ENCODE data around the gene CDH4. TPM values are rescaled to one million over a fixed set of nuclear protein-coding genes. Genes with fewer than 3 reads are reported as not detected.

The CDH4 gene
- total and polyA plus RNA-seq, 4 donors = 5.8 to 24.1 (median 17.1) TPM

DNA sequence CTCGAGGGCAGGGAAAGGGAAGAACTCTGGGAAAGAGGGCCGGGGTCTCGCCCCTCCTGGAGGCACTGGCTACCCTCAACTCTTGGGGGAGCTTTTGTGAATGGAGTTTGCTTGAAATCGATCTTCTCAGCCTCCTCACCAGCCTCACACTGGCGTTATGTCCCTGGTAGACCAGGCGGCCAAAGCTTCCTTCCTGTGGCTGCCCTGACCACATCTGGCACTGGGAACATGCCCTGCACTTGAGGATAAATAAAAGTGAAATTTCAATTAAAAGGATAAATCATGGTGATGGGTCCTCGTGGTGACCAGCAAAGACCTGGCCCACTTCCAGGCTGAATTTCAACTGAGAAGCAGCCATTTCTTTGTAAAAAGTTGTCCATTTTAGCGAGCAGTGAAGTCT is 578.9 kb downstream of the CDH4 start:
- Histone ChIP-seq H3K4me1 (ENCODE audit: control insufficient read depth, insufficient read depth, low read length) (peaks cover 9% of the 10 kb centered on the region), H3K9me3 (ENCODE audit: control insufficient read depth, insufficient read depth, low read length) (no peaks in the 10 kb centered on the region), H3K27ac (ENCODE audit: low read depth, low read length) (no peak overlapping the region), H3K27me3 (ENCODE audit: control insufficient read depth, insufficient read depth, low read length) (no peaks in the 10 kb centered on the region), H3K36me3 (ENCODE audit: control insufficient read depth, insufficient read depth, low read length) (peaks cover 5% of the 10 kb centered on the region), H3K4me3 (ENCODE audit: low read depth, low read length) (no peak overlapping the region)
- no peak for DNase-seq (ENCODE audit: low read depth in 4 of 6, low spot score in 6 of 6)
- 67% methylated on average over 3 of the region's 8 CpGs for WGBS (ENCODE audit: insufficient coverage)

GRCh38 chr20:61832181-61832580 is 580.1 kb downstream of the CDH4 start:
- Histone ChIP-seq H3K4me3 (ENCODE audit: low read depth, low read length) (no peak overlapping the region), H3K27me3 (ENCODE audit: control insufficient read depth, insufficient read depth, low read length) (no peaks in the 10 kb centered on the region), H3K4me1 (ENCODE audit: control insufficient read depth, insufficient read depth, low read length) (peaks cover 10% of the 10 kb centered on the region), H3K36me3 (ENCODE audit: control insufficient read depth, insufficient read depth, low read length) (peaks cover 5% of the 10 kb centered on the region), H3K9me3 (ENCODE audit: control insufficient read depth, insufficient read depth, low read length) (no peaks in the 10 kb centered on the region), H3K27ac (ENCODE audit: low read depth, low read length) (no peak overlapping the region)
- WGBS (ENCODE audit: insufficient coverage) = 100% methylated on average over 1 of the region's 2 CpGs
- no peak for DNase-seq (ENCODE audit: low read depth in 4 of 6, low spot score in 6 of 6)

DNA sequence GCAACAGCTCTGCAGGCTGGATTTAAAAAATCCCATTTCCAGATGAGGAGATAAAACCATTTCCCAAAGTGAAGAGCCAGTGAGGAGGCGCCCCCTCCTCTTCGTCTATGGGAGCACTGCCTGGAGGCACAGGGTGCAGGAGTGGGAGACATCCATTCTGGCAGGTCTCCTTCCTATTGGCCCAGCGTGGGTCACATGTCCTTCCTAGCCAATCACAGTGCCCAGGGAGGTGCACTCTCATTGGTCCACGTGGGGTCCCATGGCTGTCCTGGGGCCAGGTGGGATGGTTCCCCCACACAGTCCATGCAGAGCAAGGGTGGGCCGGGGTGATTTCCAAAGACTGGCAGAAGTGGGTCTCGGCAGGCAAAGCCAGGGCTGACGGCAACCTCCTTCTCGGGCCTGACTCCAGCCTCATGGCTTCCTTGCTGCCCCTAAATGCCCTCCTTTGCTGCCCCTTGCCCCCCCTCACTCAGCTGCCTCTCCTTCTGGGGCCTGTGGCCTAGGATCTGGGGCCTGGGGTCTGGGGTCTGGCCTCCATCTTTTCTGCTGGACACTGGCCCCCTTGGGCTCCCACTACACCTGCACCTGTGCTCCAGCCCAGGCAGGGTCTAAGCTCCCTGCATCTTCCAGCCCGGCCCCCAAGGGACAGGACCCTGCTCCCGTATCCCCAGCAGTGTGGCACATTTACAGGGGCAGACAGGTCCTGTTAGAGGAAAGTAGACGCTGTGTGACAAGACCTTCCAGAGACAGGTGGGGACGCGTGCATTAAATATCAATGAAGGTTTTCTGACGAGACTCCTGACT is 581.9 kb downstream of the CDH4 start:
- WGBS (ENCODE audit: insufficient coverage) = 94% methylated on average over 14 of the region's 14 CpGs
- Histone ChIP-seq H3K27me3 (ENCODE audit: control insufficient read depth, insufficient read depth, low read length) (no peaks in the 10 kb centered on the region), H3K4me1 (ENCODE audit: control insufficient read depth, insufficient read depth, low read length) (peaks cover 10% of the 10 kb centered on the region), H3K9me3 (ENCODE audit: control insufficient read depth, insufficient read depth, low read length) (no peaks in the 10 kb centered on the region), H3K36me3 (ENCODE audit: control insufficient read depth, insufficient read depth, low read length) (peaks cover 5% of the 10 kb centered on the region), H3K4me3 (ENCODE audit: low read depth, low read length) (no peak overlapping the region), H3K27ac (ENCODE audit: low read depth, low read length) (no peak overlapping the region)
- DNase-seq (ENCODE audit: low read depth in 4 of 6, low spot score in 6 of 6) = no peak

DNA sequence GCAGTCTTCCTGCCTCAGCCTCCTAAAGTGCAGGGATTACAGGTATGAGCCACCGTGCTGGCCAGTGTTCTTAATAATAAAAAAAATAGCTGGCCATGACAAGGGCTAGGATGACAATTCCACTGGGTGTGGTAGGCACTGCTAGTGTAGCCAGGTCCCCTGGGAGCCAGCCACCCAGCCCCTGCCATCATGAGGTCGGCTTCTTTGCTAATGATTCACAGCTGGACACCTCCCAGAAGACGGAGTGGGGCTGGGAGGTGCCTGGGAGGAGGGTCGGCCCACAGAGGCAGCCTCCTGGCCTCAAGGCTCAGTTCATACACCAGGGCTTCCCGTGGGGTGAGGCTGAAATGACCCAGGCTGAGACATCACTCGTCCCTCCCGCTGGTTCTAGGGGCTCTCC is 583.2 kb downstream of the CDH4 start:
- peaks cover 11% of the 10 kb centered on the region for H3K4me1 ChIP-seq (ENCODE audit: control insufficient read depth, insufficient read depth, low read length)
- H3K4me3 ChIP-seq (ENCODE audit: low read depth, low read length) = no peak overlapping the region
- DNase-seq (ENCODE audit: low read depth in 4 of 6, low spot score in 6 of 6) = no peak
- WGBS (ENCODE audit: insufficient coverage) = 74% methylated on average over 7 of the region's 7 CpGs
- no peaks in the 10 kb centered on the region for H3K9me3 ChIP-seq (ENCODE audit: control insufficient read depth, insufficient read depth, low read length)
- H3K27me3 ChIP-seq (ENCODE audit: control insufficient read depth, insufficient read depth, low read length) = no peaks in the 10 kb centered on the region
- no peak overlapping the region for H3K27ac ChIP-seq (ENCODE audit: low read depth, low read length)
- peaks cover 5% of the 10 kb centered on the region for H3K36me3 ChIP-seq (ENCODE audit: control insufficient read depth, insufficient read depth, low read length)

DNA sequence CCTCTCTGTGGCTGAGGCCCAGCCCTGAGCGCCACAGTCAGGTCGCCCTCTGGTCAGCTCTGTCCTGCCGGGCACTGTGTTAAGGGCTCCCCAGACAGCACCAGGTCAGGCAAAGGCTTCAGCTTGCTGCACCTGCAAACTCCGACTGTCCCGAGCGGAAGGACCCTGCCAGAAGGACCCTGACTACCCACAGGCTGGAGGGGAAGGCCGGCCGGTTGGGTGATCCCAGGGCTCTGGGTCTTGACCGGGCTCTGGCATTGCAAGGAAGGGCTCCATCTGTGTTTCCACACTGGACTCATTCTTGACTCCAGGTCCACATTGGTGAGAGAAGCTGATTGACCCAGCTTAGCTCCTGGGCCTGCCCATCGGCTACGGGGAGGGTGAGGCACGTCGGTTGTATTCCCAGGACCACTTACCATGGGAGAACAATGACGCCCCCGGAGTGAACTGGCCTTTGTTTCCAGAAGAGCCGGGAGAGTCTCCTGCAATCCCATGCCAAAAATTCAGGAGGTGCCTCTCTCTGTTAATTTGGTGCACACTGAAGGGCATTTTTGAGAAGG is 583.8 kb downstream of the CDH4 start:
- Histone ChIP-seq H3K27me3 (ENCODE audit: control insufficient read depth, insufficient read depth, low read length) (no peaks in the 10 kb centered on the region), H3K4me3 (ENCODE audit: low read depth, low read length) (no peak overlapping the region), H3K36me3 (ENCODE audit: control insufficient read depth, insufficient read depth, low read length) (peaks cover 5% of the 10 kb centered on the region), H3K27ac (ENCODE audit: low read depth, low read length) (no peak overlapping the region), H3K9me3 (ENCODE audit: control insufficient read depth, insufficient read depth, low read length) (no peaks in the 10 kb centered on the region), H3K4me1 (ENCODE audit: control insufficient read depth, insufficient read depth, low read length) (peaks cover 15% of the 10 kb centered on the region)
- no peak for DNase-seq (ENCODE audit: low read depth in 4 of 6, low spot score in 6 of 6)
- WGBS (ENCODE audit: insufficient coverage) = 77% methylated on average over 15 of the region's 16 CpGs

GRCh38 chr20:61837200-61837599 is 585.1 kb downstream of the CDH4 start:
- 100% methylated on average over 5 of the region's 9 CpGs for WGBS (ENCODE audit: insufficient coverage)
- Histone ChIP-seq H3K27me3 (ENCODE audit: control insufficient read depth, insufficient read depth, low read length) (no peaks in the 10 kb centered on the region), H3K4me1 (ENCODE audit: control insufficient read depth, insufficient read depth, low read length) (peaks cover 19% of the 10 kb centered on the region), H3K27ac (ENCODE audit: low read depth, low read length) (no peak overlapping the region), H3K4me3 (ENCODE audit: low read depth, low read length) (no peak overlapping the region), H3K36me3 (ENCODE audit: control insufficient read depth, insufficient read depth, low read length) (peaks cover 5% of the 10 kb centered on the region), H3K9me3 (ENCODE audit: control insufficient read depth, insufficient read depth, low read length) (no peaks in the 10 kb centered on the region)
- DNase-seq (ENCODE audit: low read depth in 4 of 6, low spot score in 6 of 6) = no peak

DNA sequence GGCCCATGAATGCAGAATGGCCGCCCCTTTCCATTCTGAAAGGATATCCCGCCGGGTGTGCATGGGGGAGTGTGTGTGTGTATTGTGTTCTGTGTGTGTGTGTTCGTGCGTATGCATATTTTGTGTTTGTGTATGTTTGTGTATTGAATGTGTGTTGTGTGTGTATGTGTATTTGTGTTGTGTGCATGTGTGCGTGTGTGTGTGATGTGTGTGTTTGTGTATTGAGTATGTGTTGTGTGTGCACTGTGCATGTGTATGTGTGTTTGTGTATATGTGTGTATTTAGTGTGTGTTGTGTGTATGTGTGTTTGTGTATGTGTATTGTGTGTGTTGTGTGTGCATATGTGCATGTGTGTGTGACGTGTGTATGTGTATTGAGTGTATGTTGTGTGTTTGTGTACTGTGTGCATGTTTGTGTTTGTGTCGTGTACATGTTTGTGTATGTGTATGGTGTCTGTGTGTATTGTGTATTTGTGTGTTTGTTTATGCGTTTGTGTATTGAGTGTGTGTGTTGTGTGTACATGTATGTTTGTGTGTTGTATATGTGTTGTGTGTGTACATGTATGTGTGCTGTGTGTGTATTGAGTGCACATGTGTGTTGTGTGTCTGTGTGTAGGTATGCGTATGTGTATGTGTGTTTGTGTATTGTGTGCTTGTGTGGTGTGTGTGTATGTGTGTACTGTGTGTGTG is 587.3 kb downstream of the CDH4 start:
- H3K27ac ChIP-seq (ENCODE audit: low read depth, low read length) = no peak overlapping the region
- 84% methylated on average over 10 of the region's 10 CpGs for WGBS (ENCODE audit: insufficient coverage)

GRCh38 chr20:61839912-61840778 is 588.1 kb downstream of the CDH4 start:
- WGBS (ENCODE audit: insufficient coverage) = 43% methylated on average over 19 of the region's 26 CpGs
- no peak overlapping the region for H3K27ac ChIP-seq (ENCODE audit: low read depth, low read length)
- peak in 2 of 6 donors; percentile 53 to 67 for DNase-seq (ENCODE audit: low read depth in 4 of 6, low spot score in 6 of 6)
- H3K9me3 ChIP-seq (ENCODE audit: control insufficient read depth, insufficient read depth, low read length) = no peaks in the 10 kb centered on the region
- H3K27me3 ChIP-seq (ENCODE audit: control insufficient read depth, insufficient read depth, low read length) = no peaks in the 10 kb centered on the region
- H3K4me3 ChIP-seq (ENCODE audit: low read depth, low read length) = no peak overlapping the region
- H3K36me3 ChIP-seq (ENCODE audit: control insufficient read depth, insufficient read depth, low read length) = peaks cover 11% of the 10 kb centered on the region
- H3K4me1 ChIP-seq (ENCODE audit: control insufficient read depth, insufficient read depth, low read length) = peaks cover 22% of the 10 kb centered on the region

More for the DNA sequence above, 587.3 kb downstream of the CDH4 start:
- H3K4me3 ChIP-seq (ENCODE audit: low read depth, low read length) = no peak overlapping the region
- no peaks in the 10 kb centered on the region for H3K9me3 ChIP-seq (ENCODE audit: control insufficient read depth, insufficient read depth, low read length)
- no peak for DNase-seq (ENCODE audit: low read depth in 4 of 6, low spot score in 6 of 6)
- H3K36me3 ChIP-seq (ENCODE audit: control insufficient read depth, insufficient read depth, low read length) = peaks cover 5% of the 10 kb centered on the region
- no peaks in the 10 kb centered on the region for H3K27me3 ChIP-seq (ENCODE audit: control insufficient read depth, insufficient read depth, low read length)
- peaks cover 19% of the 10 kb centered on the region for H3K4me1 ChIP-seq (ENCODE audit: control insufficient read depth, insufficient read depth, low read length)

GRCh38 chr20:61840779-61841455 is 588.9 kb downstream of the CDH4 start:
- DNase-seq (ENCODE audit: low read depth in 4 of 6, low spot score in 6 of 6) = no peak
- H3K27ac ChIP-seq (ENCODE audit: low read depth, low read length) = no peak overlapping the region
- H3K36me3 ChIP-seq (ENCODE audit: control insufficient read depth, insufficient read depth, low read length) = peaks cover 12% of the 10 kb centered on the region
- WGBS (ENCODE audit: insufficient coverage) = 89% methylated on average over 21 of the region's 26 CpGs
- H3K4me3 ChIP-seq (ENCODE audit: low read depth, low read length) = no peak overlapping the region
- H3K4me1 ChIP-seq (ENCODE audit: control insufficient read depth, insufficient read depth, low read length) = peaks cover 22% of the 10 kb centered on the region
- no peaks in the 10 kb centered on the region for H3K9me3 ChIP-seq (ENCODE audit: control insufficient read depth, insufficient read depth, low read length)
- no peaks in the 10 kb centered on the region for H3K27me3 ChIP-seq (ENCODE audit: control insufficient read depth, insufficient read depth, low read length)
